Stimulated activated naive CD8-positive, alpha-beta T cell treated with anti-CD3 and anti-CD28 coated beads, Interleukin-15, Interleukin-2, amounts not matched to agents 100 ng/mL and 50 ng/mL, for 24 hours (primary cell): ENCODE measurements around the gene NTN1.
"Not testable (repeated sequence)": the region's sequence is repeated elsewhere in the genome, so short reads cannot be mapped to it uniquely, and the experiment has no call there.

Source experiments
- H3K27ac Mint-ChIP-seq: one replicate; pipeline ENCODE4 v1.8.0; 2021; ENCODE audit warnings: mild to moderate bottlenecking, mixed read lengths
- H3K27me3 Mint-ChIP-seq: one replicate; pipeline ENCODE4 v1.8.0; 2021; ENCODE audit warnings: mixed read lengths
- H3K36me3 Mint-ChIP-seq: one replicate; pipeline ENCODE4 v1.8.0; 2021; ENCODE audit warnings: low read depth, mixed read lengths
- H3K4me1 Mint-ChIP-seq: one replicate; pipeline ENCODE4 v1.8.0; 2021; ENCODE audit warnings: low read depth, mixed read lengths
- H3K4me3 Mint-ChIP-seq: one replicate; pipeline ENCODE4 v1.8.0; 2021; ENCODE audit warnings: mild to moderate bottlenecking, mixed read lengths
- H3K9me3 Mint-ChIP-seq: one replicate; pipeline ENCODE4 v1.8.0; 2021; ENCODE audit warnings: mixed read lengths

NTN1 gene

DNA sequence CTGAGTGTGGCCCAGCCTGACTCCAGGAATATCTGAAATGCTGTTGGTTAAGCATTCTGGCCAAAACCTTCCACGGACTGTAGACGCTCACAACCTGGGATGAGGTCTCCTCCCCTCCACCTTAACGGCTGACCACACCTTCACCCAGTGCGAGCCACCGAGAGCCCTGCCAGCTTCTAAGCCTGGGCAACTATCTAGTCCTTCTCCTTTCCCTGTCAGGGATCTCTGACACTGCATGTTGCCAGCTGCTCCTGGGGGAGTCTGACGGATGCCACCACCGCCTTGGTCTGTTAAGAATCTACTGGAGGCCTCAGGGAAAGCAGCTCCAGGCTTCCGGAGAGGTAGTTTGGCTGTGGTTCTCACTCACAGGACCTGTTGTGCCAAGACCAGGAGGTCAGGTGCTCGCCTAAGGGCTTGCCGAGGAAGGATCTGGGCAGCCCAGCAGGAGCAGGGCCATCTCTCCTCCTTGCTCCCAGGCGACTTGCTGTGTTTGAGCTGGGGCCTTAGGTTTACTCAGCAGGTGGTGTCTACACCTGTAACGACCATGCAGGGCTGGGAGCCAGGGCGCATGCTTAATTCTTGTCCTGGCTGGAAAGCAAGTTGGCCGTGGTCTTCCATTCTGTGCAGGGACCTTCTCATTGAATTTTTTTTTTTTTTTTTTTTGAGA lies 111.8 kb downstream of the NTN1 start:
- H3K27ac Mint-ChIP-seq: no peak overlapping the region

DNA sequence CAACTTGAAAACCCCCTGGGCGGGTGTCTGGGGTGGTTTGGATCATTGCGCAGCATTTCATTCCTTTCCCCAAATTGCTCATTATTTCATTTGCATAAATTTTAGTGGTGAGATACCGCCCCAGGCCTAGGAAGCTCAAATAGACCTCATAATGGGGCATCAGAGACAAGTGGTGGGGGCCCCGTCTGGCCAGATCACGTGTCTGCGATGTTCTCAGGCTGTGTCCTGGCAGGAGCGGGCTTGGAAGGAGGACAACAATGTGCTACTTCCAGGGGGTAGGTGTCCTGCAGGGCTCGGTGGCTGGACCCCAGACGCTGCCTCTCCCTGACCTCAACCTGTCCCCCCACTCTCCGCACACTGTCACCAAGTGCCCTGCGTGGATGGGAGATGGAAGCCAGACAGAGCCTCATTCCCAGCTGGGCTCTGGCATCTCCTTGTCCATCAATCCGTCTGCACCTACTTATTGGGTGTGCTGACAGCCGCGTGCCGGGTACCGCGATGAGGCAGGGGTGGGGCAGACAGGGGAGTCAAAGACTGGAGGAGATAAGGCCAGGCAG lies 116.9 kb downstream of the NTN1 start:
- H3K4me3 Mint-ChIP-seq: no peak overlapping the region
- no peaks in the 10 kb centered on the region for H3K9me3 Mint-ChIP-seq
- no peaks in the 10 kb centered on the region for H3K36me3 Mint-ChIP-seq
- H3K4me1 Mint-ChIP-seq: no peaks in the 10 kb centered on the region
- H3K27me3 Mint-ChIP-seq: no peaks in the 10 kb centered on the region
- no peak overlapping the region for H3K27ac Mint-ChIP-seq

More for the DNA sequence above, 111.8 kb downstream of the NTN1 start:
- Mint-ChIP-seq H3K4me1 (no peaks in the 10 kb centered on the region), H3K36me3 (no peaks in the 10 kb centered on the region), H3K27me3 (no peaks in the 10 kb centered on the region), H3K9me3 (no peaks in the 10 kb centered on the region), H3K4me3 (no peak overlapping the region)

GRCh38 chr17:9139695-9140094 lies 118.4 kb downstream of the NTN1 start:
- Mint-ChIP-seq H3K27ac (no peak overlapping the region), H3K36me3 (no peaks in the 10 kb centered on the region), H3K4me3 (no peak overlapping the region), H3K4me1 (no peaks in the 10 kb centered on the region), H3K9me3 (no peaks in the 10 kb centered on the region), H3K27me3 (no peaks in the 10 kb centered on the region)

GRCh38 chr17:9140550-9141424 lies 119.5 kb downstream of the NTN1 start:
- Mint-ChIP-seq H3K9me3 (no peaks in the 10 kb centered on the region), H3K36me3 (no peaks in the 10 kb centered on the region), H3K4me1 (no peaks in the 10 kb centered on the region), H3K27ac (no peak overlapping the region), H3K4me3 (no peak overlapping the region), H3K27me3 (no peaks in the 10 kb centered on the region)

GRCh38 chr17:9141425-9141753 lies 120.1 kb downstream of the NTN1 start:
- Mint-ChIP-seq H3K27me3 (no peaks in the 10 kb centered on the region), H3K9me3 (no peaks in the 10 kb centered on the region), H3K27ac (no peak overlapping the region), H3K36me3 (no peaks in the 10 kb centered on the region), H3K4me1 (no peaks in the 10 kb centered on the region), H3K4me3 (no peak overlapping the region)

DNA sequence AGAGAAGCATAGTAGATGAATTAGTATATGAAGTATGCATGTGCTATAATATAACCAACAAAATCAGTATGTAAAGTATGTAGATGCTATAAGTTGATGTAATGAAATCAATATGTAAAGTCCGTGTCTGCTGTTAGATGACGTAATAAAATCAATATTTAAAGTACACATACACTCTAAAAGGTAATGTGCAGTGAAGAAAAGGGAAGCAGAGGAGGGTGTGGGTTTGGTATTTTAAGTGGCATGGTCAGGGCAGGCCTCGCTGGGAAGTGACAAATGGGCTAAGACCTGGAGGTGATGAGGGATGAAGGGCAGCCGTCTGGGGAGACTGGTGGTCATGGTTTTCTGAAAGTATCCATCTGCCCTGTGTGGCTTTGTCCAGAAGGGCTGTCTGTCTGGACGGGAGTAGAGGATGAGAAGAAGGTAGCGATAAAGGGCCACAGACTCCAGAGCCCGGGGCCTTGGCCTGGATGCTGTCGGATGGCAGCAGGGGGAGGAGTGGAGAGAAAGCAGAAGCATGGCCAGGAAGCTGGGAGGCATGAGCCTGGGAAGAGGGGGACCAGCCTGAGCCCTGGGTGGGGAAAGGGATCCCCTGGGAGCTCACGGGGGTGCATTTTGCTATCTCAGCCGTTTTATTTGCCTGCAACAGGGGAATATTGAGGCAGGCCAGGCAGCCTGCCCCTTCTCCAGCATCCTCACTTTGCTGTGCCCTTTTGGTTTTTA lies 121.6 kb downstream of the NTN1 start:
- Mint-ChIP-seq H3K27ac (no peak overlapping the region), H3K9me3 (no peaks in the 10 kb centered on the region), H3K4me1 (no peaks in the 10 kb centered on the region), H3K27me3 (no peaks in the 10 kb centered on the region), H3K4me3 (no peak overlapping the region), H3K36me3 (no peaks in the 10 kb centered on the region)

DNA sequence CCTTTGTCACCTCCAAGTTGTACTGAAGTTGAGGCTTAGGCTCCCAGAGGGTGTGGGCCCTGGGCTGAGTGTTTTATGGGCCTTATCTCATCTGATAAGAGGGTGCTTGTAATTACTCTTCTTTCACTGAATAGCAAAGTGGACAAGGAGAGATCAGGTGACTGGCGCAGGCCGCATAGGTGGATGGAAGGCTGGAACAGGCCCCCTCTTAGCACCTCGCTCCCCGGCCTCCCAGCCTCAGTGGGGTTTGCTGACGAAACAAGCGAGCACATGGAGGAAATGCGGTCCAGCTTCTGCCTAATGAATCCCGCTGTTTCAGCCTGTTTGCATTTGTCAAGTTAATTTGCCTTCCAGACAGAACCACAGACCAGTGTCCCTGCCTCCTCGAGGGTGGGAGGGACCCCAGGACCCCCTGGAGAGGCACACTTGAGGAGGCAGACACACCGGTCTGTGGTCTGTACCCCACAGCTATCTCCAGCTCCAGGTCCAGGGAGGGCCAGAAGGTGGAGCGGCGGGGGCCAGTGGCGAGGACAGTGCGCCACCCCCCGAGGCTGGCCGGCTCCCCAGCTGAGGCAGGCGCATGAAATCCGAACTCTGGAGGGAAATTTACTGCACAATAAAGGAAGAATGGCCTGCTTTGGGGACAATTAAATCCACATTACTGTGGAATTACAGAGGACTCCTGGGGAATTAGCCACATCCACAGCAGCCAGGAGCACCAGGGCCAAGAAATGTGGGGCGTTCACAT lies 123.4 kb downstream of the NTN1 start:
- Mint-ChIP-seq H3K27ac (no peak overlapping the region), H3K4me1 (no peaks in the 10 kb centered on the region), H3K9me3 (no peaks in the 10 kb centered on the region), H3K27me3 (peaks cover 8% of the 10 kb centered on the region), H3K4me3 (no peak overlapping the region), H3K36me3 (no peaks in the 10 kb centered on the region)

DNA sequence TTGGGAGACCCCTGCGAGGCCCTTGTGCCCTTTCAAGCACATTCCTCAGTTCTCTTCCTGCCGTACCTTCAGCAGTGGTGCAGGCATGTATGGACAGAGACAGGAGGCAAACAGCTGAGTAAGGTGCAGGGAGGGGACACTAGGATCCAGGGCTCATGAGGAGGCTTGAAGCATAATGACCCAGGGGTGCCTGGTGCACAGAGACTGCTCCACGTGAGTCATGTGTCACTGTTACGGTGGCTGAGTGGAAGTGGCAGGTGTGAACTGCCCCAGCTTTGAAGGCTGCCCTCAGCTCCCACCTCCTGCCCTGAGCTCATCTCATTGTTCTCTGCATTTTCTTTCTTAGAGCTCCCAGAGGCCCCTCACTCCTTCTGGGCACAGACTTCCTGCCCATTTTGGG lies 124.8 kb downstream of the NTN1 start:
- no peaks in the 10 kb centered on the region for H3K4me1 Mint-ChIP-seq
- peaks cover 14% of the 10 kb centered on the region for H3K27me3 Mint-ChIP-seq
- H3K9me3 Mint-ChIP-seq: no peaks in the 10 kb centered on the region
- no peaks in the 10 kb centered on the region for H3K36me3 Mint-ChIP-seq
- H3K27ac Mint-ChIP-seq: no peak overlapping the region
- no peak overlapping the region for H3K4me3 Mint-ChIP-seq

- Mint-ChIP-seq H3K4me1 (no peaks in the 10 kb centered on the region), H3K4me3 (no peak overlapping the region), H3K9me3 (no peaks in the 10 kb centered on the region), H3K27ac (no peak overlapping the region), H3K27me3 (peaks cover 14% of the 10 kb centered on the region), H3K36me3 (no peaks in the 10 kb centered on the region)
Measured at GRCh38 chr17:9148905-9149525, 127.7 kb downstream of the NTN1 start.

DNA sequence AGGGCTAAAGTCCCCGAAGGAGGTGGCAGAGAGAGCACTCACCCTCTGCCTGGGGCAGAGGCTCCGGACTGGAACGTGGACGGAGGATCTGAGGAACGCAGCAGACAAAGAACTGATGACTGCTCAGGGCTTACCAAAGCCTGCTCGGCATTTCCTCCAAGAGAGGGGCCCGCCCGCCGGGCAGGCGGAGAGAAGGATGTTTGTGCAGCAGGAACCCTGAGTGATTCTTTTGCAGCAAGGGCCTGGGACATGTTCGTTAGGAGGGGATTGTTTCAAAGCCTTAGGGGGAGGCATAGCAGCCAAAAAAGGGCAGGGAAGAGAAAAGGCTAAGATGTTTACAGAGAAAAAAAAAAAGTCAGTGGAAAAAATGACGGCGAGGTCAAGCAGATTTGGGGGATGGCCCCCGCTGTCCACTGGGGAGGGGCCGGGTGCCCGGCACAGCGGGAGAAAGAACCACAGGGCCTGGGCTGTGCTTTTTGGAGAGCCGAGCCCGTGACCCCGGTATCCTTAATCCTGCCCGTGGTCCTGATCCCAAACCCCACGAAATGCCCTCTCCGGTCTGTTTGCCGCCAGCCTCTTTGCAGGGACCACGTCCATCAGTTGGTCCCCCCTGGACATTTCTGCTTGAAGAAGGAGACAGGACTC lies 129.3 kb downstream of the NTN1 start:
- Mint-ChIP-seq H3K27ac (no peak overlapping the region), H3K27me3 (peaks cover 14% of the 10 kb centered on the region), H3K9me3 (no peaks in the 10 kb centered on the region), H3K36me3 (no peaks in the 10 kb centered on the region), H3K4me3 (no peak overlapping the region), H3K4me1 (no peaks in the 10 kb centered on the region)

- Mint-ChIP-seq H3K36me3 (no peaks in the 10 kb centered on the region), H3K4me1 (no peaks in the 10 kb centered on the region), H3K27ac (no peak overlapping the region), H3K9me3 (no peaks in the 10 kb centered on the region), H3K27me3 (peaks cover 14% of the 10 kb centered on the region), H3K4me3 (no peak overlapping the region)
Measured at GRCh38 chr17:9151091-9151490, 129.8 kb downstream of the NTN1 start.

GRCh38 chr17:9151740-9152139 lies 130.4 kb downstream of the NTN1 start:
- H3K27ac Mint-ChIP-seq, H3K9me3 Mint-ChIP-seq, H3K36me3 Mint-ChIP-seq, H3K4me3 Mint-ChIP-seq, H3K4me1 Mint-ChIP-seq: not testable (repeated sequence)
- peaks cover 14% of the 10 kb centered on the region for H3K27me3 Mint-ChIP-seq

- Mint-ChIP-seq H3K4me3 (no peak overlapping the region), H3K27me3 (no peaks in the 10 kb centered on the region), H3K27ac (no peak overlapping the region), H3K9me3 (no peaks in the 10 kb centered on the region), H3K36me3 (no peaks in the 10 kb centered on the region), H3K4me1 (no peaks in the 10 kb centered on the region)
Measured at GRCh38 chr17:9158544-9159452, 137.5 kb downstream of the NTN1 start.
